GM18951 (cell line): ENCODE measurements around the gene DCAF4.
"Not testable (repeated sequence)": the region's sequence is repeated elsewhere in the genome, so short reads cannot be mapped to it uniquely, and the experiment has no call there.

Experiments used
- POLR2A ChIP-seq: IDR thresholded peaks from 4 replicates; pipeline ENCODE4 v1.6.1; 2011; ENCODE audit warnings: mild to moderate bottlenecking; ENCODE audit not compliant: insufficient read length, insufficient read depth; ENCODE audit errors: extremely low read depth
- in situ Hi-C: fragments of 300-500 bp; cut with MboI; formaldehyde crosslinking; loops from one replicate; pipeline ENCODE4 v1.12.0; 2022; ENCODE audit warnings: low sequenced_read_pairs, mixed read lengths, inconsistent platforms; ENCODE audit not compliant: unreplicated experiment

DCAF4 gene

GRCh38 chr14:72957213-72957612, 30.9 kb downstream of the DCAF4 start:
- TF ChIP-seq POLR2A = no peak
- in situ Hi-C loops = no loop called here

- no peak for TF ChIP-seq POLR2A
- in situ Hi-C loops = no loop called here
Observed at GRCh38 chr14:72958548-72958947, 32.3 kb downstream of the DCAF4 start.

- in situ Hi-C loops = not testable (repeated sequence)
Observed at GRCh38 chr14:72961016-72961415, 34.8 kb downstream of the DCAF4 start.

GRCh38 chr14:72961579-72962335, 35.5 kb downstream of the DCAF4 start:
- in situ Hi-C loops = no loop called here
- no peak for TF ChIP-seq POLR2A

GRCh38 chr14:72962336-72962754, 36.1 kb downstream of the DCAF4 start:
- in situ Hi-C loops = not testable (repeated sequence)

GRCh38 chr14:72962829-72963312, 36.6 kb downstream of the DCAF4 start:
- TF ChIP-seq POLR2A = no peak

GRCh38 chr14:72965249-72965648, 39.0 kb downstream of the DCAF4 start:
- TF ChIP-seq POLR2A = no peak
- in situ Hi-C loops = no loop called here

More at GRCh38 chr14:72962829-72963312, 36.6 kb downstream of the DCAF4 start:
- in situ Hi-C loops = no loop called here

GRCh38 chr14:72966038-72966437, 39.8 kb downstream of the DCAF4 start:
- no peak for TF ChIP-seq POLR2A
- in situ Hi-C loops = no loop called here

GRCh38 chr14:72968316-72968715, 42.1 kb downstream of the DCAF4 start:
- no peak for TF ChIP-seq POLR2A
- in situ Hi-C loops = no loop called here

GRCh38 chr14:72970058-72970630, 43.9 kb downstream of the DCAF4 start:
- no peak for TF ChIP-seq POLR2A
- in situ Hi-C loops = no loop called here

GRCh38 chr14:72970824-72971434, 44.7 kb downstream of the DCAF4 start:
- no peak for TF ChIP-seq POLR2A
- in situ Hi-C loops = no loop called here

GRCh38 chr14:72974661-72975060, 48.4 kb downstream of the DCAF4 start:
- in situ Hi-C loops = no loop called here
- no peak for TF ChIP-seq POLR2A

- no peak for TF ChIP-seq POLR2A
- in situ Hi-C loops = no loop called here
Observed at GRCh38 chr14:72975770-72976169, 49.5 kb downstream of the DCAF4 start.

GRCh38 chr14:72978856-72979255, 52.6 kb downstream of the DCAF4 start:
- TF ChIP-seq POLR2A = no peak
- in situ Hi-C loops = no loop called here

GRCh38 chr14:72980863-72981262, 54.6 kb downstream of the DCAF4 start:
- in situ Hi-C loops = no loop called here
- TF ChIP-seq POLR2A = no peak
